ENCODE results near the gene GPR37L1.

- TF ChIP-seq POLR2A (IDR thresholded peaks at IDR 0.05) (no peak), CTCF (IDR thresholded peaks at IDR 0.05) (no peak)
Observed at GRCh38 chr1:202073206-202073605, 49.5 kb upstream of the GPR37L1 start.

All from right lobe of liver (tissue), 4 donors.